ENCODE data around the gene NOL9.

NOL9 gene

DNA sequence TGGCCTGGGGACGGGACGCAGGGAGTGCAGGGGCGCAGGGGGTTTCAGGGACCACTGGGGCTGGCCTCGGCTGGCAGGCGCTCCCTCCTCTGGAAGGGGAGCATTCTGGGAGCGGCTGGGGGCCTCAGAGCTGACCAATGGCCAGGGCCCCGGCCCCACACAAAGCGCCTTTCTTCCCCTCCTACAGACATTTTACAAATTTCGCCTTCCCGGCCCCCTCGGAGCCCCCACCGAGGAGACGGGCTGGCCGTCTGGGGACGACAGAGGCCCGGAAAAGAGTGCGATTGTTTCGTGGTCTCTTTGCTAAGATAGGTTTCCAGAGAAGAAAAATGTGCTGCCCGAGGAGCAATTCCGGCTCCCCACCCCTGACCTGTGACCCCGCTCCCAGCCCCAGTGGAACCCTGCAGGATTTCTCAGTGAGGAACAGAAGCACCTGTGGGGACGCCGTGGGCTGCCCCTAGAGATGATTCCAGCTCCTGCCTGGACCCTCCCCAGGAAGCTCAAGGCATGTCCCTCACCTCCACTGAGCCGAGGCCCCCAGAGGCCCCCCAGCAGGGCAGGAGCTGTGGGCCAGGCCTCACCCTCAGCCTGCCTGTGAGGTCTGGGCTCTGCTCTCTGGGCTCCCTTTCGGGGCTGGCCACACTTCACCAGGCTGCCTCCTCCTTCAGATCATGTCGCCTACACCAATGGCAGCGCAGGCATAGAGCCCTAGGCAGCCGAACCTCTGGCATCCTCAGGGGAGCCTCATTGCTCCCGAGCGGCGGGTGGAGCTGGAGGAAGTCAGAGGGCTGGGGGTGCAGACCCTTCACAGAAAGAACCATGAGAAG, 47.9 kb downstream of the NOL9 start:
- Histone ChIP-seq H3K36me3 (ENCODE audit: control insufficient read depth, insufficient read depth, low read length) (no peaks in the 10 kb centered on the region), H3K4ac (ENCODE audit: low read depth, low read length) (no peak overlapping the region), H2BK120ac (ENCODE audit: low read depth, low read length) (no peak overlapping the region), H3K23ac (ENCODE audit: low read length) (no peak overlapping the region), H2BK15ac (replicated peaks; ENCODE audit: low read depth) (no peak overlapping the region), H3K18ac (ENCODE audit: low read length) (no peak overlapping the region), H3K56ac (ENCODE audit: low read length) (no peak overlapping the region), H3K4me1 (ENCODE audit: control insufficient read depth, low read depth, low read length) (no peaks in the 10 kb centered on the region), H3K79me2 (ENCODE audit: control insufficient read depth, insufficient read depth, low read length) (no peaks in the 10 kb centered on the region), H2BK5ac (ENCODE audit: low read length) (no peak overlapping the region), H3K4me2 (ENCODE audit: low read length) (no peak overlapping the region), H3K27ac (ENCODE audit: low read depth, low read length) (no peak overlapping the region), H4K5ac (ENCODE audit: low read length) (no peak overlapping the region), H4K8ac (ENCODE audit: low read depth, low read length) (no peak overlapping the region), H3K9ac (ENCODE audit: low read length) (no peak overlapping the region), H3K4me3 (ENCODE audit: low read length) (no peak overlapping the region), H2AK5ac (ENCODE audit: low read length) (no peak overlapping the region), H3K27me3 (ENCODE audit: insufficient read depth, low read length, poor library complexity) (no peaks in the 10 kb centered on the region), H3K79me1 (ENCODE audit: low read length) (no peaks in the 10 kb centered on the region)
- no peak for DNase-seq
- no CpG with 5 or more reads among the region's 31 CpGs for WGBS (ENCODE audit: extremely low coverage, insufficient coverage, low lambda C conversion rate)

DNA sequence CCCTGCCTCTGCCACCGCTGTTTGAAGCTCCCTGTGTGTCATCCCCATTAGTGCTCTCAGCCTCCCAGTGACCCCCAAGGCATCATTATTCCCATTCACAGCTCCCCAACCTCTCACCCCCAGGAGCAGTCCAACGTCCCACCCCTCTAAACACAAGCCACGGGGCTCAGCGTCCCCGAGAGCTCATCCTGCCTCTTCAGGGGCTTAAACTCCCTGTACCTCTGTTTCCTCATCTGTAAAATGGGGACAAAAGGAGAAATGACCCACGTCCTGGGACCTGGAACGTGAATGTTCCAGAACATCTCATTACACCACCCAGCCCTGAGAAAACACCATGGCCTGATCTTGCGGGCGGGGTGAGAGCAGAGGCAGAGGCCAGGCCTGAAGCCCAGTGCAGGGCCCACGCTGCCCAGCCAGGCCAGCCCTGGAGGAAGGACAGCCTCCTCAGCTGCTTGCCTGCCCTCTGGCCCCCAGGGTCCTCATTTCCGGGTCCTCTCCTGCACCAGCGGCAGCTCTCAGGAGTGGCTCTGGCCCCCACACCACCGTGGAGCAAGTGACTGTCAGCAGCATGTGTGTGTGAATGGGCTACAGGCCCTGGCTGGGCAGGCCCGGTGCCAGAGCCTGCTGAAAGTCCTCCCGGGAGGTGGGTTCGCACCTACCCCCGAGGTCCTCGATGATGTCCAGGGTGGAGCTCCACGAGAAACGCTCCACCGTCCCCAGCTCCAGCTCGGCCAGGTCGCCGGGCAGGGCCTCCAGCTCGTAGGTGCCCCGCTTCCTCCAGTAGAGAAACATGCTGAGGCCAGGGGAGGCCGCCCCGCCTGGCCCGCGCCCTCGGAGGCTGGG, 48.7 kb downstream of the NOL9 start:
- Histone ChIP-seq H3K4me1 (ENCODE audit: control insufficient read depth, low read depth, low read length) (no peaks in the 10 kb centered on the region), H3K27me3 (ENCODE audit: insufficient read depth, low read length, poor library complexity) (no peaks in the 10 kb centered on the region), H2BK15ac (replicated peaks; ENCODE audit: low read depth) (no peak overlapping the region), H3K56ac (ENCODE audit: low read length) (no peak overlapping the region), H3K4ac (ENCODE audit: low read depth, low read length) (no peak overlapping the region), H4K5ac (ENCODE audit: low read length) (no peak overlapping the region), H3K36me3 (ENCODE audit: control insufficient read depth, insufficient read depth, low read length) (no peaks in the 10 kb centered on the region), H3K4me3 (ENCODE audit: low read length) (no peak overlapping the region), H3K23ac (ENCODE audit: low read length) (no peak overlapping the region), H3K18ac (ENCODE audit: low read length) (no peak overlapping the region), H2BK120ac (ENCODE audit: low read depth, low read length) (no peak overlapping the region), H2BK5ac (ENCODE audit: low read length) (no peak overlapping the region), H3K79me1 (ENCODE audit: low read length) (no peaks in the 10 kb centered on the region), H3K27ac (ENCODE audit: low read depth, low read length) (no peak overlapping the region), H3K4me2 (ENCODE audit: low read length) (no peak overlapping the region), H3K79me2 (ENCODE audit: control insufficient read depth, insufficient read depth, low read length) (no peaks in the 10 kb centered on the region), H2AK5ac (ENCODE audit: low read length) (no peak overlapping the region), H4K8ac (ENCODE audit: low read depth, low read length) (no peak overlapping the region), H3K9ac (ENCODE audit: low read length) (no peak overlapping the region)
- DNase-seq: no peak
- no CpG with 5 or more reads among the region's 31 CpGs for WGBS (ENCODE audit: extremely low coverage, insufficient coverage, low lambda C conversion rate)

GRCh38 chr1:6504887-6505286, 49.4 kb downstream of the NOL9 start:
- H3K36me3 ChIP-seq (ENCODE audit: control insufficient read depth, insufficient read depth, low read length): no peaks in the 10 kb centered on the region
- H3K27ac ChIP-seq (ENCODE audit: low read depth, low read length): no peak overlapping the region
- H3K18ac ChIP-seq (ENCODE audit: low read length): no peak overlapping the region
- no peak overlapping the region for H3K4ac ChIP-seq (ENCODE audit: low read depth, low read length)
- H4K5ac ChIP-seq (ENCODE audit: low read length): no peak overlapping the region
- H2AK5ac ChIP-seq (ENCODE audit: low read length): no peak overlapping the region
- no peak overlapping the region for H3K9ac ChIP-seq (ENCODE audit: low read length)
- no CpG with 5 or more reads among the region's 15 CpGs for WGBS (ENCODE audit: extremely low coverage, insufficient coverage, low lambda C conversion rate)
- DNase-seq: no peak
- H3K56ac ChIP-seq (ENCODE audit: low read length): no peak overlapping the region
- H3K4me2 ChIP-seq (ENCODE audit: low read length): no peak overlapping the region
- no peaks in the 10 kb centered on the region for H3K4me1 ChIP-seq (ENCODE audit: control insufficient read depth, low read depth, low read length)
- H2BK15ac ChIP-seq (replicated peaks; ENCODE audit: low read depth): no peak overlapping the region
- no peak overlapping the region for H2BK120ac ChIP-seq (ENCODE audit: low read depth, low read length)
- H3K23ac ChIP-seq (ENCODE audit: low read length): no peak overlapping the region
- no peaks in the 10 kb centered on the region for H3K27me3 ChIP-seq (ENCODE audit: insufficient read depth, low read length, poor library complexity)
- no peak overlapping the region for H2BK5ac ChIP-seq (ENCODE audit: low read length)
- no peaks in the 10 kb centered on the region for H3K79me1 ChIP-seq (ENCODE audit: low read length)
- no peak overlapping the region for H3K4me3 ChIP-seq (ENCODE audit: low read length)
- H4K8ac ChIP-seq (ENCODE audit: low read depth, low read length): no peak overlapping the region
- H3K79me2 ChIP-seq (ENCODE audit: control insufficient read depth, insufficient read depth, low read length): no peaks in the 10 kb centered on the region

DNA sequence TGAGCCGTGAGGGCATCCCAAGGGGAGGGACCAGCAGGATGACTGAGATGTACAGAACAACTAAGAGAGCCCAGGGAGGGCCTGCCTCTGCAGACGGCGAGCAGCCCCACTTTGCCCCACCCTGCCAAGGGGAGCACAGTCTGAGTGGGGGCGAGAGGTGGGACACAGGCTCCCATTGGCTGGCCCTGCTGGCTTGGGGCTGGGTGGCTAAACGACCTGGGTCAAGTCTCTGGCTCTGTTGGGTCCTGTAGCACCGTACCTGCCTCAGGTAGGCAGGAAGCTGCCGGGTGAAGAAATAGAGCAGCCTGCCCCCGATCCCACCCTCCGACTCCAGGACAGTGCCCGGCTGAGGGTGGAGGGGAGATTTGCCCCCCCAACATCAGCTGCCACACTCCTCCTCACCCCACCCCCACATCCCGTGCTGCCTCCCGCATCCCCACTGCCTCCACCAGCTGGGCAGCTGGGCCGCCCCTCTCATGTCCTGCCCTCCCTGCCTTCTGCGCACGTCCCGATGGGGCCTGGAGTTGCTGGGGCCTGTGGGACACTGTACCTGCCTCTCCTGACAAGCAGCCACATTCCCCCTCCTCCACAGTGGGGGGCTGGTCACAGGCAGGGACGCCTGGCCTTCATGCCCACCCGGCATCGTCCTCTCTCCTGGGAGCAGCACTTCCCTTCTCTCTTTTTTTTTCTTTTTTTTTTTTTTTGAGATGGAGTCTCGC, 50.3 kb downstream of the NOL9 start:
- no peaks in the 10 kb centered on the region for H3K4me1 ChIP-seq (ENCODE audit: control insufficient read depth, low read depth, low read length)
- H3K56ac ChIP-seq (ENCODE audit: low read length): no peak overlapping the region
- no peak overlapping the region for H3K18ac ChIP-seq (ENCODE audit: low read length)
- no peak overlapping the region for H3K4ac ChIP-seq (ENCODE audit: low read depth, low read length)
- H3K36me3 ChIP-seq (ENCODE audit: control insufficient read depth, insufficient read depth, low read length): no peaks in the 10 kb centered on the region
- H4K8ac ChIP-seq (ENCODE audit: low read depth, low read length): no peak overlapping the region
- H3K23ac ChIP-seq (ENCODE audit: low read length): no peak overlapping the region
- DNase-seq: no peak
- no peak overlapping the region for H3K4me3 ChIP-seq (ENCODE audit: low read length)
- H3K79me1 ChIP-seq (ENCODE audit: low read length): no peaks in the 10 kb centered on the region
- no peaks in the 10 kb centered on the region for H3K27me3 ChIP-seq (ENCODE audit: insufficient read depth, low read length, poor library complexity)
- H2BK5ac ChIP-seq (ENCODE audit: low read length): no peak overlapping the region
- H2AK5ac ChIP-seq (ENCODE audit: low read length): no peak overlapping the region
- no CpG with 5 or more reads among the region's 20 CpGs for WGBS (ENCODE audit: extremely low coverage, insufficient coverage, low lambda C conversion rate)
- H3K9ac ChIP-seq (ENCODE audit: low read length): no peak overlapping the region
- no peak overlapping the region for H3K27ac ChIP-seq (ENCODE audit: low read depth, low read length)
- no peaks in the 10 kb centered on the region for H3K79me2 ChIP-seq (ENCODE audit: control insufficient read depth, insufficient read depth, low read length)
- H3K4me2 ChIP-seq (ENCODE audit: low read length): no peak overlapping the region
- no peak overlapping the region for H2BK120ac ChIP-seq (ENCODE audit: low read depth, low read length)
- no peak overlapping the region for H4K5ac ChIP-seq (ENCODE audit: low read length)
- H2BK15ac ChIP-seq (replicated peaks; ENCODE audit: low read depth): no peak overlapping the region

GRCh38 chr1:6502000-6502891, 52.1 kb downstream of the NOL9 start:
- H3K36me3 ChIP-seq (ENCODE audit: control insufficient read depth, insufficient read depth, low read length): no peaks in the 10 kb centered on the region
- H3K56ac ChIP-seq (ENCODE audit: low read length): no peak overlapping the region
- no peak overlapping the region for H3K4ac ChIP-seq (ENCODE audit: low read depth, low read length)
- H3K27me3 ChIP-seq (ENCODE audit: insufficient read depth, low read length, poor library complexity): no peaks in the 10 kb centered on the region
- H3K79me1 ChIP-seq (ENCODE audit: low read length): no peaks in the 10 kb centered on the region
- H3K4me2 ChIP-seq (ENCODE audit: low read length): no peak overlapping the region
- no peak overlapping the region for H4K5ac ChIP-seq (ENCODE audit: low read length)
- no peaks in the 10 kb centered on the region for H3K79me2 ChIP-seq (ENCODE audit: control insufficient read depth, insufficient read depth, low read length)
- no peak overlapping the region for H2BK15ac ChIP-seq (replicated peaks; ENCODE audit: low read depth)
- H2BK120ac ChIP-seq (ENCODE audit: low read depth, low read length): no peak overlapping the region
- no peak overlapping the region for H3K18ac ChIP-seq (ENCODE audit: low read length)
- no peak overlapping the region for H3K23ac ChIP-seq (ENCODE audit: low read length)
- no peak overlapping the region for H2BK5ac ChIP-seq (ENCODE audit: low read length)
- H3K4me1 ChIP-seq (ENCODE audit: control insufficient read depth, low read depth, low read length): no peaks in the 10 kb centered on the region
- no peak overlapping the region for H3K27ac ChIP-seq (ENCODE audit: low read depth, low read length)
- no peak for DNase-seq
- no peak overlapping the region for H3K9ac ChIP-seq (ENCODE audit: low read length)
- H3K4me3 ChIP-seq (ENCODE audit: low read length): no peak overlapping the region
- WGBS (ENCODE audit: extremely low coverage, insufficient coverage, low lambda C conversion rate): no CpG with 5 or more reads among the region's 31 CpGs
- no peak overlapping the region for H2AK5ac ChIP-seq (ENCODE audit: low read length)
- no peak overlapping the region for H4K8ac ChIP-seq (ENCODE audit: low read depth, low read length)

Measured in mesendoderm (in vitro differentiated cells).